GM12801 (cell line): ENCODE data around the gene NR5A1.

ENCODE experiments used
- TF ChIP-seq, protein P1 (sequence below): IDR thresholded peaks from one replicate; pipeline ENCODE4 v1.5.1; 2011; ENCODE audit warnings: control low read depth; ENCODE audit not compliant: insufficient read length; ENCODE audit errors: extremely low read depth

The NR5A1 gene

DNA sequence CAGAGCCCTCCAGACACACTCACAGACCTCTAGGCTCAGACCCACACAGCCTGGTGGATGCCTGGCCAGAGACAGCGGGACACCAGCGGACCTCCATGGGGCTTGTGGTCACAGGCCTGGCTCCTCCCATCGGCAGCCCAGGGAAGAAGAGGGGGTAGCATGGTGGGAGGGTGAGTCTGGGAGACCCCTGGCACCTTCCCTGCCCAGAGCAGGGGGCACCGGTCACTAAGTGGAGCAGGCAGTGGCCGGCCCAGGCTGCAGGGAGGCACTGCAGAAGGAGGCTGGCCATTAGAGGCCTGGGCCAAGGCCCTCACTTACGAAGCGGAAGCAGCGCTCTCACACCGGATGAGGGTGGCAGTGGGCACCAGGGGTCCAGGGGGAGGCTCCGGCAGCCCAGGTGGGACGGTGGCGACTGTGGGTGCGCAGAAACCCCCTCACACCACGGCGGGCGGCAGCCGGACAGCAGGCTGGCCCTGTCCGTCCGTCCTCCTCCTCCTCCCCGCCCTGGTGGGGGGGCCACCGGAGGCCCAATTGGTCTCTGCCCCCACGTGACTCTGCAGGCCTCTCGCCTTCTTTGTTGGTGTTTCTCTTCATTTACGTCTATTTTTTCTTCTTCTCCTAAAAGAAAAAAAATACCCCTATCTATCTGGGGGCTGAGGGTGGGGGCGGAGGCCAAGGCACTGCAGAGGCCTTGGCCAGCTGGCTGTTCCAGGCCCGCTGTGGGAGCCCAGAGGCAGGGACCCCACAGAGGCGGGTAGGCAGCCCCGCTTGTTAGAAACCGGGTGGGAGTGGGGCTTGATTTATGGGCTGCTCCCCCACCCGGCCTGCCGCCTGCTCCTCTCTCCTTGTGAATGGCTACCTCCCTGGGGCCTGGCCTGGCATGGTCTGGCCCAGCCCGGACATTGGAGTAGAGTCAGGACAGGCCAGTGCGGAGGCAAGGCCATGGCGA, at the start of gene NR5A1:
Gene NR5A1 (minus strand): TSS at position 469 of the 949 bp plus-strand sequence. CDS start 4,004 bp downstream, outside the sequence.
- TF ChIP-seq, protein P1, sequence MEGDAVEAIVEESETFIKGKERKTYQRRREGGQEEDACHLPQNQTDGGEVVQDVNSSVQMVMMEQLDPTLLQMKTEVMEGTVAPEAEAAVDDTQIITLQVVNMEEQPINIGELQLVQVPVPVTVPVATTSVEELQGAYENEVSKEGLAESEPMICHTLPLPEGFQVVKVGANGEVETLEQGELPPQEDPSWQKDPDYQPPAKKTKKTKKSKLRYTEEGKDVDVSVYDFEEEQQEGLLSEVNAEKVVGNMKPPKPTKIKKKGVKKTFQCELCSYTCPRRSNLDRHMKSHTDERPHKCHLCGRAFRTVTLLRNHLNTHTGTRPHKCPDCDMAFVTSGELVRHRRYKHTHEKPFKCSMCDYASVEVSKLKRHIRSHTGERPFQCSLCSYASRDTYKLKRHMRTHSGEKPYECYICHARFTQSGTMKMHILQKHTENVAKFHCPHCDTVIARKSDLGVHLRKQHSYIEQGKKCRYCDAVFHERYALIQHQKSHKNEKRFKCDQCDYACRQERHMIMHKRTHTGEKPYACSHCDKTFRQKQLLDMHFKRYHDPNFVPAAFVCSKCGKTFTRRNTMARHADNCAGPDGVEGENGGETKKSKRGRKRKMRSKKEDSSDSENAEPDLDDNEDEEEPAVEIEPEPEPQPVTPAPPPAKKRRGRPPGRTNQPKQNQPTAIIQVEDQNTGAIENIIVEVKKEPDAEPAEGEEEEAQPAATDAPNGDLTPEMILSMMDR, result no peak

GRCh38 chr9:124555043-124555442, 47.8 kb upstream of the NR5A1 start:
- TF ChIP-seq, protein P1, result no peak

GRCh38 chr9:124553738-124554137, 46.5 kb upstream of the NR5A1 start:
- TF ChIP-seq, protein P1, result no peak

- TF ChIP-seq, protein P1, result no peak
Observed at GRCh38 chr9:124552273-124552605, 45.0 kb upstream of the NR5A1 start.

GRCh38 chr9:124551472-124552272, 44.5 kb upstream of the NR5A1 start:
- TF ChIP-seq, protein P1, result no peak

DNA sequence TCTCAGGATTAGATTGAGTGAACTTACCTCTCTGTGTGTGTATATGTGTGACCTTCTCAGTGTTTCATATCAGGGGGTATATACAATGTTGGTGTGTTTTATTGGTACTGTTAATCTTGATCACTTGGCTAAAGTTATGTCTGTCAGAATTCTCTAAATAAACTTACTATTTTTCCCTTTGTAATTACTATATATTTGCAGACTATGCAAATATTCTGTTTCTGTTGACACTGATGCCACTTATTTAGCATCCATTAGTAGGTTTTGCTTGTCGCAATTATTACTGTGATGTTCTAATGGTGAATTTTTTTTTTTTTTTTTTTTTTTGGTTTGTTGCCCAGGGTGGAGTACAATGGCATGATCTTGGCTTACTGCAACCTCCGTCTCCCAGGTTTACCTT, 42.9 kb upstream of the NR5A1 start:
- TF ChIP-seq, protein P1, result no peak

- TF ChIP-seq, protein P1, result no peak
Observed at GRCh38 chr9:124549016-124549415, 41.8 kb upstream of the NR5A1 start.
